ENCODE results near the gene BACE2.

DNA sequence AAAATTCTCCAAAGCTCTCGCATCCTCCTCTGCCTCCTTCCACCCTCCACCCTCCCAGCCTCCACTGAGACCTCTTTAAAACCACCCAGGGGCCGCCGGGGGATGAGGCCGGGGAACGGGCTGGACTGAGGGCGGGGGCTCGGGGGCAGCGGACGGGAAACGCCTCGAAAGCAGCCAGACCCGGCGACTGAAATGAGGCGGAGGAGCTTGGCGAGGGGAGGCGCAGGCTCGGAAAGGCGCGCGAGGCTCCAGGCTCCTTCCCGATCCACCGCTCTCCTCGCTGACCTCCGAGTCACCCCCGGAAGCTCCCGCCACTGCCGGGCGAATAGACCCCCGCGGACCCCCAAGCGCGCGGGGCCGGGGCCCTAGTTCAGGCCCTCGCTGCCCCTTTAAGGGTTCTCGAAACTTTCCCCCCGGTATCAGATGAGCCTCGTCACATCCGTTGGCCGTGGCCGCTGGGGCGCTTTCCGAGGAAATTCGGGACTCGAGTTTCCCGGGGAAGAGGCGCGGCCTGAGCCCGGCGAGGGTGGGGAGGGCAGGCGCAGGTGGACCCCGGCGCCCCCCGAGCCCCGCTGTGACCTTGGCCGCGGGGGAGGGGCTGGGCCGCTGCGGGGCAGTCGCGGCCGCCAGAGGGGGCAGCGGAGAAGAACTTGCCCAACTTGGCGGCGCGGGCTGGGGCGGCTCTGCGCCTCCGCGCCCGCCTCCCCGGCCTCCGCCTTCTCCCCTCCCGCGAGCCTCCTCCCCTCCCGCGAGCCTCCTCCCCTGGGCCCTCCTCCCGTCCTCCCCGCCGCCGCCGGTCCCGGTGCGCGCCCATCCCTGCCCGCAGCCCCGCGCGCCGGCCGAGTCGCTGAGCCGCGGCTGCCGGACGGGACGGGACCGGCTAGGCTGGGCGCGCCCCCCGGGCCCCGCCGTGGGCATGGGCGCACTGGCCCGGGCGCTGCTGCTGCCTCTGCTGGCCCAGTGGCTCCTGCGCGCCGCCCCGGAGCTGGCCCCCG, at the start of gene BACE2:
- TF ChIP-seq EZH2 (IDR thresholded peaks at IDR 0.05; ENCODE audit: low read length), result no peak
- TF ChIP-seq CTCF (optimal IDR thresholded peaks at IDR 0.05 in 1 of 3, IDR thresholded peaks at IDR 0.05 in 1 of 3, conservative IDR thresholded peaks at IDR 0.05 in 1 of 3; ENCODE audit: extremely low read depth in 1 of 3, insufficient read depth in 2 of 3, low read length in 3 of 3), result peak in 2 of 3 experiments; percentile 56 to 66

All from keratinocyte (primary cell).